ENCODE results near the gene DIP2C.

- TF ChIP-seq POLR2AphosphoS5 (IDR thresholded peaks at IDR 0.05; ENCODE audit: low read depth, low read length) (no peak), POLR2A (IDR thresholded peaks at IDR 0.05; ENCODE audit: low read depth, low read length) (no peak)
These were observed 67.3 kb downstream of the DIP2C start for GRCh38 chr10:621981-622740.

Data from GM12892 (cell line).